Breast epithelium (tissue), 4 donors: ENCODE results near the gene CAMK2D. TPM values are rescaled to one million over a fixed set of nuclear protein-coding genes. Genes with fewer than 3 reads are reported as not detected.
"Not testable (repeated sequence)": the region's sequence is repeated elsewhere in the genome, so short reads cannot be mapped to it uniquely, and the experiment has no call there.

ENCODE experiments used
- DNase-seq, 2 donors: peaks; one replicate each; pipeline ENCODE4 v3.0.0-alpha.2; 2019; ENCODE audit warnings: low spot score in 2 of 2
- H3K27ac ChIP-seq, 2 donors: fragments of 200-600 bp; sonication (generic) in 1 of 2; one replicate each; pipeline ENCODE4 v1.5.1; 2016 to 2019; ENCODE audit warnings: mild to moderate bottlenecking in 1 of 2
- H3K27me3 ChIP-seq, 2 donors: fragments of 200-600 bp; sonication (generic) in 1 of 2; one replicate each; pipeline versions ENCODE4 v1.5.1 to v1.6.0; 2017 to 2019; ENCODE audit warnings: control low read depth in 1 of 2, mild to moderate bottlenecking in 1 of 2
- H3K36me3 ChIP-seq: fragments of 200-600 bp; one replicate; pipeline ENCODE4 v1.5.1; 2019
- H3K4me1 ChIP-seq, 2 donors: fragments of 200-600 bp; sonication (generic); one replicate each; pipeline ENCODE4 v1.5.1; 2016 to 2019; ENCODE audit warnings: control low read depth in 1 of 2
- H3K4me3 ChIP-seq, 3 donors: fragments of 200-600 bp; sonication (generic); 1 replicate in 2 of 3; 2 replicates in 1 of 3; pipeline ENCODE4 v1.5.1; 2016 to 2019; ENCODE audit warnings: mild to moderate bottlenecking in 3 of 3, moderate library complexity in 2 of 3
- H3K9me3 ChIP-seq, 2 donors: fragments of 200-600 bp; sonication (generic) in 1 of 2; one replicate each; pipeline ENCODE4 v1.5.1; 2016 to 2019; ENCODE audit warnings: control low read depth in 1 of 2
- POLR2A ChIP-seq: fragments of 450-650 bp; IDR thresholded peaks from one replicate; pipeline ENCODE4 v1.6.1; 2016; ENCODE audit warnings: antibody characterized with exemption, mild to moderate bottlenecking, moderate library complexity
- POLR2AphosphoS5 ChIP-seq, 3 donors: sonication (generic); formaldehyde crosslinking; IDR thresholded peaks; one replicate each; pipeline ENCODE4 v1.6.1; 2017; ENCODE audit warnings: antibody characterized with exemption in 3 of 3
- intact Hi-C: fragments of 100-400 bp; cut with DNase I; formaldehyde crosslinking; loops from one replicate; pipeline ENCODE4 v1.15.1; 2023; ENCODE audit warnings: low total_unique reads
- total RNA-seq, 3 donors: library from RNA; depleted of rRNA; stranded (reverse); fragments of >200 nt; gene quantifications; one replicate each; pipeline ENCODE4 v1.1.0, GENCODE V29; 2016
- TF ChIP-seq, protein P1 (sequence below), 3 donors: fragments of 450-650 bp; IDR thresholded peaks; one replicate each; pipeline ENCODE4 v1.5.1; 2016 to 2017; ENCODE audit warnings: antibody characterized with exemption in 3 of 3, mild to moderate bottlenecking in 3 of 3, moderate library complexity in 3 of 3

The CAMK2D gene
- total RNA-seq, result 10 to 100 TPM; 47.7 to 62.1 (median 57.7) TPM

DNA sequence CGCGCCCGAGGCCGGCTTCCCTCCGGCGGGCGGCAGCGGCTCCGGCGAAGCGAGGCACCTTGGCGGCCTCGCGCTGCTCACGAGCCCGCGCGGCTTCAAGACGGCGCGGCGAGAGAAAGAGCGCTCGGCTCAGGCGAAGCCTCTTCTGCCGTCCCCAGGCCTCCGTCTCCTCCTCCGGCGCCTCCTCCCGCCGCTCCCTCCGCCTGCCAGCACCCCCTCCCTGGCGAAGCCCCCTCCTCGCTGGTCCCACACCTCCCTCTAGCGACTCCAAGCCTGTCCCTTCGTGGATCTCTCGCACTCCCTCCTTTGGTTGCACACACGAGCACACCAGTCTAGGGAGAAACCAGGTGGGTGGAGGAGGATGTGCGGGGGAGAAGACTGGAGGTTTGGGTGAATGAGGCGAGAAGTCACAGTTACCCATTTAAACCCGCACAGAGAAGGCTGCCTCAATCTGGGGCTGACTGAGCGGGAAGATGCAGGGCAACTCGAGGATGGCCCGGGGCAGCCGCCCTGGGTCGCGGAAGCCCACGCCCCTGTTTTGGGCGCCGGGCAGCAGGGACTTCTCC, at the start of gene CAMK2D:
Gene CAMK2D, minus strand, starts transcription at position 119 of the 566 bp plus-strand sequence. CDS start 670 bp downstream, outside the sequence.
- TF ChIP-seq, protein P1, sequence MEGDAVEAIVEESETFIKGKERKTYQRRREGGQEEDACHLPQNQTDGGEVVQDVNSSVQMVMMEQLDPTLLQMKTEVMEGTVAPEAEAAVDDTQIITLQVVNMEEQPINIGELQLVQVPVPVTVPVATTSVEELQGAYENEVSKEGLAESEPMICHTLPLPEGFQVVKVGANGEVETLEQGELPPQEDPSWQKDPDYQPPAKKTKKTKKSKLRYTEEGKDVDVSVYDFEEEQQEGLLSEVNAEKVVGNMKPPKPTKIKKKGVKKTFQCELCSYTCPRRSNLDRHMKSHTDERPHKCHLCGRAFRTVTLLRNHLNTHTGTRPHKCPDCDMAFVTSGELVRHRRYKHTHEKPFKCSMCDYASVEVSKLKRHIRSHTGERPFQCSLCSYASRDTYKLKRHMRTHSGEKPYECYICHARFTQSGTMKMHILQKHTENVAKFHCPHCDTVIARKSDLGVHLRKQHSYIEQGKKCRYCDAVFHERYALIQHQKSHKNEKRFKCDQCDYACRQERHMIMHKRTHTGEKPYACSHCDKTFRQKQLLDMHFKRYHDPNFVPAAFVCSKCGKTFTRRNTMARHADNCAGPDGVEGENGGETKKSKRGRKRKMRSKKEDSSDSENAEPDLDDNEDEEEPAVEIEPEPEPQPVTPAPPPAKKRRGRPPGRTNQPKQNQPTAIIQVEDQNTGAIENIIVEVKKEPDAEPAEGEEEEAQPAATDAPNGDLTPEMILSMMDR (IDR thresholded peaks at IDR 0.05), result peak in 2 of 3 donors; percentile 26 to 37
- peak; percentile 17 for TF ChIP-seq POLR2A
- TF ChIP-seq POLR2AphosphoS5 (IDR thresholded peaks at IDR 0.05), result peak; percentile 13 to 35 (median 15)
- Histone ChIP-seq H3K4me1 (no peaks in the 10 kb centered on the region), H3K9me3 (no peaks in the 10 kb centered on the region), H3K27ac (peak within 1 kb of the TSS; percentile 95 to 99), H3K27me3 (no peaks in the 10 kb centered on the region), H3K36me3 (no peaks in the 10 kb centered on the region), H3K4me3 (peak within 1 kb of the TSS; percentile 64 to 94 (median 79))
- peak; percentile 70 to 79 for DNase-seq
- intact Hi-C loops, result loop anchor here (10.0 kb wide), 2 partner anchors 207 to 377 kb away; no protein-coding TSS in a partner anchor

DNA sequence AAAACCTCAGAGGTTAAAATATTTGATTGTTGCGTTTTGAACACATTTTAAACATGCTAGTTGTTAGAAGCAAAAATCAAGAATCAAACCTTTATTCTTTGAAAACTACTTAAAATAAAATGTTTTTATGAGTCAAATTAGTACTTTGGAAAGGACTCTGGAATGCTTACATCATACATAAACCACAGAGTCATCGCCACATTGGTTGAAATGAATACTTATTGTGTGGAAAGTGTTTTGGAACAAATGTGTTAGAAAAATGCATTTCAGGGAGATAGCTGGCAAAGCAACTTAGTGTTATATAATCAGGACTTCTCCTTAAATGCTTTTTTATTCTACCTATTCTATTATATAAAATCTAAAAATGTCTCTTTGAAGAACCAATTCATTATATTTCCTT, 49.4 kb upstream of the CAMK2D start:
- TF ChIP-seq POLR2AphosphoS5 (IDR thresholded peaks at IDR 0.05) (no peak), POLR2A (no peak)
- TF ChIP-seq, protein P1 (IDR thresholded peaks at IDR 0.05), result no peak
- intact Hi-C loops, result no loop called here
- H3K36me3 ChIP-seq, result no peaks in the 10 kb centered on the region
- H3K4me3 ChIP-seq, result no peak overlapping the region
- H3K4me1 ChIP-seq, result no peaks in the 10 kb centered on the region
- no peak overlapping the region for H3K27ac ChIP-seq
- no peak for DNase-seq
- no peaks in the 10 kb centered on the region for H3K9me3 ChIP-seq
- no peaks in the 10 kb centered on the region for H3K27me3 ChIP-seq

DNA sequence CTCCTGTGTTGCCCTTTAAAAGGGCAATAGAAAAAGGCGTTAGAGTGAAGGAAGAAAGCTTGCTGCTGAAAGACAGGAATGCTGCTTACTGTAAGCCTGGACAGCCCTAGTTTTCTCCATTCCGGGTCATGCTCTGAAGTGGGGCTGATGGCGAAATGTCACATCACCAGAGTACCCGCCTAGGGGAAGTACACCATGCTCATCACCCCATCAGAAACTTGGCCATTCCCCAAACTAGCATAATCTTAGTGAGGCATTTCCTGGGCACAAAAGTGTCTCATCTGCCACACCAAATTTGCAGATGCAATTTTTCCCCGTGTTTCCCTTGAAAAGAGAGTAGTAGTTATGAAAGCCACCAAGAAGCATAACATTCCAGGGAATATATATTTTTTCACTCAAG, 47.8 kb upstream of the CAMK2D start:
- no peaks in the 10 kb centered on the region for H3K27me3 ChIP-seq
- H3K4me1 ChIP-seq, result no peaks in the 10 kb centered on the region
- intact Hi-C loops, result no loop called here
- no peak overlapping the region for H3K4me3 ChIP-seq
- no peaks in the 10 kb centered on the region for H3K9me3 ChIP-seq
- DNase-seq, result no peak
- no peak for TF ChIP-seq POLR2AphosphoS5 (IDR thresholded peaks at IDR 0.05)
- no peak for TF ChIP-seq POLR2A
- TF ChIP-seq, protein P1 (IDR thresholded peaks at IDR 0.05), result no peak
- H3K27ac ChIP-seq, result no peak overlapping the region
- H3K36me3 ChIP-seq, result no peaks in the 10 kb centered on the region

DNA sequence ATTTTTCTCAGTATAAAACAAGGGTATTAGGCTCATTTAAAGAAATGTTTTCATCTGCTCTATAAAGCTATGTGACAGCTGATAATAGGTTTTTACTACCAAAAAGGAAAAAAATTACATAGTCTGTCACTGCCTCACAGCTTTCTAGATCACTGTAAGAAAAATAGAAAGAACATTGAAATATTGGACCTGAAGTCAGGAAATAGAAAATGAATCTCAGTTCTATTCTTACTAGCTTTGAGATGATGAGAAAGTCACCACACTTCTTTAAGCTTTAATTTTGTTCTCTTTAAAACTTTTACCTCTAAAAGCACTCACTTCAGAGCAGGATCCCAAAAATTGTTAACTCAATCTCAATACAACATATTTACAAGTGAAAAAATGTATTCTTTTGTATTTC, 45.3 kb upstream of the CAMK2D start:
- no peaks in the 10 kb centered on the region for H3K4me1 ChIP-seq
- no peak overlapping the region for H3K27ac ChIP-seq
- no peaks in the 10 kb centered on the region for H3K27me3 ChIP-seq
- peaks cover 0 to 10% of the 10 kb centered on the region in 2 donors for H3K9me3 ChIP-seq
- DNase-seq, result no peak
- intact Hi-C loops, result no loop called here
- no peak for TF ChIP-seq POLR2A
- TF ChIP-seq POLR2AphosphoS5 (IDR thresholded peaks at IDR 0.05), result no peak
- TF ChIP-seq, protein P1 (IDR thresholded peaks at IDR 0.05), result no peak
- no peak overlapping the region for H3K4me3 ChIP-seq
- H3K36me3 ChIP-seq, result no peaks in the 10 kb centered on the region

DNA sequence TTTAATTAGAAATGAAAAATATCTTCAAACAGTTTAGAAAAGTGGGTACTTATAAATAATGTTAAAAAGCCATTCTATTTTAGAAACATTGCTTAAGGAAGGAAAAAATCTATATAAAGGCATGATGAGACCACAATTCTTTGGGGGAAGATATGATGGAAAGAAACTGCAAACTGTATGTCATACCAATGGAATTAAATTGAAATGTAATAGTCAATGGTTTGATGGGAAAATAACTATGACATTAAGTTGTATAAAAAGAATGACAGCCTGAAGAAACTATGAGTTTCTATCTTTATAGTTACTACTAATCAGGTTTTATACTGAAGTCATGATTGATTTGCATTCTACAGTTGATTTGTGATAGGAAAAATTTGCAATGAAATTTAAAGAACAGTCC, 40.3 kb upstream of the CAMK2D start:
- Histone ChIP-seq H3K9me3 (peaks cover 0 to 15% of the 10 kb centered on the region in 2 donors), H3K27me3 (no peaks in the 10 kb centered on the region), H3K4me3 (no peak overlapping the region), H3K27ac (no peak overlapping the region), H3K4me1 (no peaks in the 10 kb centered on the region), H3K36me3 (no peaks in the 10 kb centered on the region)
- intact Hi-C loops, result no loop called here
- no peak for DNase-seq
- no peak for TF ChIP-seq POLR2A
- TF ChIP-seq POLR2AphosphoS5 (IDR thresholded peaks at IDR 0.05), result no peak
- TF ChIP-seq, protein P1 (IDR thresholded peaks at IDR 0.05), result no peak

DNA sequence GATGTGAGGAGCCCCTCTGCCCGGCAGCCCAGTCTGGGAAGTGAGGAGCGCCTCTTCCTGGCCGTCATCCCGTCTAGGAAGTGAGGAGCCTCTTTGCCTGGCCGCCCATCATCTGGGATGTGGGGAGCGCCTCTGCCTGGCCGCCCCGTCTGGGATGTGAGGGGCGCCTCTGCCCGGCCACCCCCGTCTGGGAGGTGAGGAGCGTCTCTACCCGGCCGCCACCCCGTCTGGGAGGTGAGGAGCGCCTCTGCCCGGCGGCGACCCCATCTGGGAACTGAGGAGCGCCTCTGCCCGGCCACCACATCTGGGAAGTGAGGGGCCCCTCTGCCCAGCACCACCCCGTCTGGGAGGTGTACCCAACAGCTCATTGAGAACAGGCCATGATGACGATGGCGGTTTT, 34.8 kb upstream of the CAMK2D start:
- H3K27me3 ChIP-seq, H3K4me3 ChIP-seq, intact Hi-C loops, H3K36me3 ChIP-seq, DNase-seq, H3K27ac ChIP-seq, H3K4me1 ChIP-seq: not testable (repeated sequence)
- H3K9me3 ChIP-seq, result peaks cover 9 to 20% of the 10 kb centered on the region in 2 donors
